HUES48 (cell line): ENCODE data around the gene WFDC10A.
"Not testable (repeated sequence)": the region's sequence is repeated elsewhere in the genome, so short reads cannot be mapped to it uniquely, and the experiment has no call there.

Source experiments
- H3K27ac ChIP-seq: one replicate; pipeline ENCODE4 v1.7.0; 2013; ENCODE audit warnings: low read depth, low read length, inconsistent platforms
- H3K27me3 ChIP-seq: 2 replicates; pipeline ENCODE4 v1.6.1; 2013; ENCODE audit warnings: mild to moderate bottlenecking, low read length; ENCODE audit not compliant: control insufficient read depth, insufficient read depth
- H3K36me3 ChIP-seq: 2 replicates; pipeline ENCODE4 v1.6.1; 2013; ENCODE audit warnings: low read length; ENCODE audit not compliant: control insufficient read depth, insufficient read depth
- H3K4me1 ChIP-seq: 2 replicates; pipeline ENCODE4 v1.6.1; 2013; ENCODE audit warnings: mild to moderate bottlenecking, low read length; ENCODE audit not compliant: control insufficient read depth, insufficient read depth
- H3K4me3 ChIP-seq: 2 replicates; pipeline ENCODE4 v1.5.1; 2013; ENCODE audit warnings: mild to moderate bottlenecking, low read depth, low read length
- H3K9ac ChIP-seq: 2 replicates; pipeline ENCODE4 v1.6.1; 2013; ENCODE audit warnings: mild to moderate bottlenecking, low read depth, low read length, moderate library complexity
- H3K9me3 ChIP-seq: 2 replicates; pipeline ENCODE4 v1.6.1; 2013; ENCODE audit warnings: low read length; ENCODE audit not compliant: control insufficient read depth, insufficient read depth

WFDC10A gene

DNA sequence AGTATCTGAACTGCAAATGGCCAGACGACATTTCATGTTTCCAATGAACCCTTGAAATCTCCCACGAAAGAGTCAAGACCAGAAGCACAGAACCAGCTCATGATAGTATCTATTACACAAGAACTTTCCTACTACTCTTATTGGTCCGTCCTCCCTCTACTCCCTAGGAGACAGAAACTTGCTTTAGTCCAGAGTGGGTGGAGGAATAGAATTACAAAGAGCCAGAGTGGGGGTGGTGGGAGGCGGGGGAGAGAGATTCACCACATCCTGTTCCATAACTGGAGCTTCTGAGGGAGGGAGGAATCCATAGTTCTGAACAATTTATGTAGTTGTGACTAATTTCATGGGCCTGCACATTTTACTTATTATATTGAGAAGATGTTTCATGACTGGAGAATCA is 18.5 kb upstream of the WFDC10A start:
- Histone ChIP-seq H3K27me3 (no peaks in the 10 kb centered on the region), H3K4me1 (no peaks in the 10 kb centered on the region), H3K9ac (no peak overlapping the region), H3K27ac (no peak overlapping the region), H3K9me3 (no peaks in the 10 kb centered on the region), H3K36me3 (no peaks in the 10 kb centered on the region), H3K4me3 (no peak overlapping the region)

DNA sequence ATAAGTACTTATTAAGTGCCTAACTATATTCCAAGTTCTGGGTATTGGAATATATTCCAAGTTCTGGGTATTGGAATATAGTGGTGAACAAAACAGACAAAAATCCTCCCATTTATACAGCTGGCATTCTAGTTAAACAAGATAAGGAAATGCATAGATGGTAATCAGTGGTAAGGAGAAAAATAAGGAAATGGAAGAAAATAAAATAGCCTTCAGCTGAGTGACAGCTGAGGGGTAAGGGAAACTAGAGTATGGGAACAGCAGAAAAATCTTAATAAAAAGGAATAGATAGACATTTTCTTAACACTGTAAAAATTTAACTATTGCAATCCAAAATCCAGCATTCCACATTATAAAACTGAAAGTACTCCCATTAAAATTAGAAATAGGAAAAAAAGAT is 17.2 kb upstream of the WFDC10A start:
- H3K4me3 ChIP-seq = no peak overlapping the region
- H3K9ac ChIP-seq = no peak overlapping the region
- H3K27me3 ChIP-seq = no peaks in the 10 kb centered on the region
- H3K36me3 ChIP-seq = no peaks in the 10 kb centered on the region
- no peaks in the 10 kb centered on the region for H3K9me3 ChIP-seq
- H3K4me1 ChIP-seq = no peaks in the 10 kb centered on the region
- H3K27ac ChIP-seq = no peak overlapping the region

DNA sequence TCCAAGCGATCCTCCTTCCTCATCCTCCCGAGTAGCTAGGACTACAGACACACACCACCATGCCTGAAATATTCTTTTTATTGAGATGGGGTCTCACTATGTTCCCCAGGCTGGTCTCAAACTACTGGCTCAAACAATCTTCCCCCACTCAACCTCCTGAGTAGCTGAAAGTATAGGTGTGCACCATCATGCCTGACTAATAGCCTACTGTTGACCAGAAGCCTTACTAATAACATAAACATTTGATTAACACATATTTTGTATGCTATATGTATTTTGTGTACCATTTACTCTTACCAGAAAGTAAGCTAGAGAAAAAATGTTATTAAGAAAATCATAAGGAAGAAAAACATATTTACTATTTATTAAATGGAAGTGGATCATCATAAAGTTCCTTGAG is 11.9 kb upstream of the WFDC10A start:
- H3K4me1 ChIP-seq = no peaks in the 10 kb centered on the region

GRCh38 chr20:45621593-45621992 is 7.9 kb upstream of the WFDC10A start:
- H3K9me3 ChIP-seq = no peaks in the 10 kb centered on the region
- no peak overlapping the region for H3K4me3 ChIP-seq
- H3K36me3 ChIP-seq = no peaks in the 10 kb centered on the region
- H3K27ac ChIP-seq = no peak overlapping the region
- no peaks in the 10 kb centered on the region for H3K27me3 ChIP-seq
- H3K4me1 ChIP-seq = no peaks in the 10 kb centered on the region
- H3K9ac ChIP-seq = no peak overlapping the region

More for the DNA sequence above, 11.9 kb upstream of the WFDC10A start:
- Histone ChIP-seq H3K9me3 (no peaks in the 10 kb centered on the region), H3K36me3 (no peaks in the 10 kb centered on the region), H3K27ac (no peak overlapping the region), H3K9ac (no peak overlapping the region), H3K27me3 (no peaks in the 10 kb centered on the region), H3K4me3 (no peak overlapping the region)

- H3K36me3 ChIP-seq = no peaks in the 10 kb centered on the region
- H3K27ac ChIP-seq = no peak overlapping the region
- H3K9me3 ChIP-seq = no peaks in the 10 kb centered on the region
- H3K9ac ChIP-seq = no peak overlapping the region
- H3K4me3 ChIP-seq = no peak overlapping the region
- H3K27me3 ChIP-seq = no peaks in the 10 kb centered on the region
- H3K4me1 ChIP-seq = no peaks in the 10 kb centered on the region
Observed at GRCh38 chr20:45626540-45626939, 3.0 kb upstream of the WFDC10A start.

DNA sequence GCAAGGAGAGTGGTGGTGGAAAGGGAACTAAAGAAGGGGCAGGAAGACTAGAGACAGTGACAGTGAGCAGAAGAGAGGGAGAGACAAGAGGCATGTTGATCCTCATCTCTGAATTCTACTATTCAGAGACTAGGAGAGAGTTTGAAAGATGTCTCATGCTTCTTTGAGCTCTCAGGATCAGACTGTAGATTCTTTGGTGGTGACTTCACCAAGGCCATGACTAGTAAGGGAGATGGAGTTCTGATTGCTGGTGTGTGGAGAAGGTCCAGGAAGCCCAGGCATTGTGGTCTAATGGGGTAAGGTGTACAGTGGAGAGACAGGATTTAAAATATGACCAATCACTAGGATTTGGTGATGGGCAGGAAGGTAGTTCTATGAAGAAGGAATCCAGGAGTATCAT is 832 bp downstream of the WFDC10A start:
- H3K27me3 ChIP-seq = no peaks in the 10 kb centered on the region
- H3K9me3 ChIP-seq = no peaks in the 10 kb centered on the region
- no peak overlapping the region for H3K9ac ChIP-seq
- H3K4me1 ChIP-seq = no peaks in the 10 kb centered on the region
- no peak overlapping the region for H3K27ac ChIP-seq
- no peak overlapping the region for H3K4me3 ChIP-seq
- H3K36me3 ChIP-seq = no peaks in the 10 kb centered on the region

- H3K4me3 ChIP-seq = no peak within 1 kb of the TSS
- no peak within 1 kb of the TSS for H3K9ac ChIP-seq
- no peaks in the 10 kb centered on the region for H3K27me3 ChIP-seq
- H3K27ac ChIP-seq = no peak within 1 kb of the TSS
- no peaks in the 10 kb centered on the region for H3K9me3 ChIP-seq
- H3K36me3 ChIP-seq = no peaks in the 10 kb centered on the region
- H3K4me1 ChIP-seq = no peaks in the 10 kb centered on the region
Observed at GRCh38 chr20:45631184-45631583, 1.6 kb downstream of the WFDC10A start, which contains the start of gene WFDC9. Gene WFDC9, minus strand, starts transcription at chr20:45631284. Its CDS starts 21,103 bp downstream, at chr20:45610181.

GRCh38 chr20:45636513-45636912 is 7.0 kb downstream of the WFDC10A start:
- H3K9ac ChIP-seq = no peak overlapping the region
- no peak overlapping the region for H3K27ac ChIP-seq
- H3K36me3 ChIP-seq = no peaks in the 10 kb centered on the region
- no peaks in the 10 kb centered on the region for H3K9me3 ChIP-seq
- no peaks in the 10 kb centered on the region for H3K4me1 ChIP-seq
- no peaks in the 10 kb centered on the region for H3K27me3 ChIP-seq
- no peak overlapping the region for H3K4me3 ChIP-seq

- H3K9ac ChIP-seq = no peak overlapping the region
- H3K27me3 ChIP-seq = no peaks in the 10 kb centered on the region
- H3K27ac ChIP-seq = no peak overlapping the region
- no peaks in the 10 kb centered on the region for H3K9me3 ChIP-seq
- no peaks in the 10 kb centered on the region for H3K36me3 ChIP-seq
- no peaks in the 10 kb centered on the region for H3K4me1 ChIP-seq
- no peak overlapping the region for H3K4me3 ChIP-seq
Observed at GRCh38 chr20:45639687-45640086, 10.1 kb downstream of the WFDC10A start.

GRCh38 chr20:45641076-45641475 is 11.5 kb downstream of the WFDC10A start:
- not testable (repeated sequence) for H3K36me3 ChIP-seq, H3K4me1 ChIP-seq, H3K4me3 ChIP-seq, H3K9me3 ChIP-seq, H3K27me3 ChIP-seq, H3K27ac ChIP-seq, H3K9ac ChIP-seq

DNA sequence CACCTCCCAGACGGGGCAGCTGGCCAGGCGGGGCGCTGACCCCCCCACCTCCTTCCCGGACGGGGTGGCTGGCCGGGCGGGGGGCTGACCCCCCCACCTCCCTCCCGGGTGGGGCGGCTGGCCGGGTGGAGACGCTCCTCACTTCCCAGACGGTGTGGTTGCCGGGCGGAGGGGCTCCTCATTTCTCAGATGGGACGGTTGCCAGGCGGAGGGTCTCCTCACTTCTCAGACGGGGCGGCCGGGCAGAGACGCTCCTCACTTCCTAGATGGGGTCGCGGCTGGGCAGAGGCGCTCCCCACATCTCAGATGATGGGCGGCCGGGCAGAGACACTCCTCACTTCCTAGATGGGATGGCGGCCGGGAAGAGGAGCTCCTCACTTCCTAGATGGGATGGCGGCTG is 16.3 kb downstream of the WFDC10A start:
- not testable (repeated sequence) for H3K27me3 ChIP-seq, H3K9ac ChIP-seq, H3K27ac ChIP-seq, H3K36me3 ChIP-seq, H3K4me3 ChIP-seq, H3K4me1 ChIP-seq
- peaks cover 12% of the 10 kb centered on the region for H3K9me3 ChIP-seq

DNA sequence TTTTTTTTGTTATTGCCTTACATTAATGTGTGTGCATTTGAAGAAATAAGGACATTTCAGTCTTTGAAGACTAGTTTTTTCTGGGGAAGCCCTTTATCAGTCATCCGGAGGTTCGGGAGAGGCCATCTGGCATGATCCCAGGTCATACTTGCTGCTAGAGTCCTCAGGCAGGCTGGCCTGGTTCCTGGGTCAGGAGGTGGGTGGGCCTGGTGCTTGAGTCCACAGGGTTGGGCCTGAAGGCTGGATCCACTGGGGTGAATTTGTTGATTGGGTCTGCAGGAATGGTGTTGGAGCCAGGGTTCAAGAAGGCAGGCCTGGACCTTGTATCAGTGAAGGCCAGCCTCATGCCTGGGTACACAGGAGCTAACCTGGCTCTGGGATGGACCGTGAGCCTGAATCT is 17.3 kb downstream of the WFDC10A start:
- Histone ChIP-seq H3K4me1 (no peaks in the 10 kb centered on the region), H3K9ac (no peak overlapping the region), H3K27me3 (no peaks in the 10 kb centered on the region), H3K9me3 (peaks cover 17% of the 10 kb centered on the region), H3K36me3 (no peaks in the 10 kb centered on the region), H3K4me3 (peak overlapping the region; percentile 21; the same call in 1 of the 2 replicates), H3K27ac (no peak overlapping the region)
